OCI-LY1 (cell line): Measurements from ENCODE around the gene CT83.

Experiments used
- H2AFZ ChIP-seq: fragments of 200-600 bp; sonication (generic), shearing (Covaris generic); 2 replicates; pipeline ENCODE4 v1.6.0; 2014; ENCODE audit warnings: antibody characterized with exemption, mild to moderate bottlenecking, low read length
- H3F3A ChIP-seq: fragments of 200-600 bp; sonication (generic), shearing (Covaris generic); 2 replicates; pipeline ENCODE4 v1.6.0; 2014; ENCODE audit warnings: mild to moderate bottlenecking, antibody characterized with exemption, low read length, moderate library complexity; ENCODE audit not compliant: insufficient read depth
- H3K27ac ChIP-seq: fragments of 200-600 bp; sonication (generic); 2 replicates; pipeline ENCODE4 v1.5.1; 2014; ENCODE audit warnings: low read length, mixed run types, mild to moderate bottlenecking, low read depth; ENCODE audit not compliant: poor library complexity, severe bottlenecking
- H3K27me3 ChIP-seq: fragments of 200-600 bp; sonication (generic); 2 replicates; pipeline ENCODE4 v1.6.0; 2014; ENCODE audit warnings: antibody characterized with exemption, mild to moderate bottlenecking, low read length, moderate library complexity; ENCODE audit not compliant: insufficient read depth
- H3K36me3 ChIP-seq: fragments of 200-600 bp; sonication (generic); 2 replicates; pipeline ENCODE4 v1.6.1; 2014; ENCODE audit warnings: mild to moderate bottlenecking, antibody characterized with exemption, low read length, moderate library complexity, mixed read lengths; ENCODE audit not compliant: insufficient read depth
- H3K4me1 ChIP-seq: fragments of 200-600 bp; sonication (generic); 2 replicates; pipeline ENCODE4 v1.5.1; 2014; ENCODE audit warnings: mild to moderate bottlenecking, low read length, moderate library complexity; ENCODE audit not compliant: insufficient read depth, severe bottlenecking
- H3K4me2 ChIP-seq: fragments of 200-600 bp; sonication (generic), shearing (Covaris generic); 2 replicates; pipeline ENCODE4 v1.6.1; 2014; ENCODE audit warnings: low read length
- H3K4me3 ChIP-seq: fragments of 200-600 bp; sonication (generic); 2 replicates; pipeline ENCODE4 v1.5.1; 2014; ENCODE audit warnings: low read length, low read depth, mild to moderate bottlenecking, mixed read lengths; ENCODE audit not compliant: poor library complexity, severe bottlenecking
- H3K79me2 ChIP-seq: fragments of 200-600 bp; shearing (Covaris generic); 2 replicates; pipeline ENCODE4 v1.6.1; 2016; ENCODE audit warnings: mixed run types, low read length, mixed read lengths; ENCODE audit not compliant: insufficient read depth
- H3K9ac ChIP-seq: fragments of 200-600 bp; sonication (generic), shearing (Covaris generic); 2 replicates; pipeline ENCODE4 v1.6.1; 2014; ENCODE audit warnings: mild to moderate bottlenecking, low read length, mixed read lengths
- H3K9me2 ChIP-seq: fragments of 200-600 bp; sonication (generic), shearing (Covaris generic); 2 replicates; pipeline ENCODE4 v1.6.1; 2014; ENCODE audit warnings: low read depth, mild to moderate bottlenecking, low read length, mixed read lengths
- H3K9me3 ChIP-seq: fragments of 200-600 bp; shearing (Covaris generic); 2 replicates; pipeline ENCODE4 v1.6.1; 2014; ENCODE audit warnings: low read length, mixed read lengths
- H4K20me1 ChIP-seq: fragments of 200-600 bp; sonication (generic), shearing (Covaris generic); 2 replicates; pipeline ENCODE4 v1.6.0; 2016; ENCODE audit warnings: mild to moderate bottlenecking, low read length; ENCODE audit not compliant: insufficient read depth
- CTCF ChIP-seq: fragments of 200-600 bp; sonication (generic), shearing (Covaris generic); IDR thresholded peaks from 2 replicates; pipeline ENCODE4 v1.5.1; 2017; ENCODE audit warnings: mild to moderate bottlenecking, antibody characterized with exemption, low read length, moderate library complexity, mixed read lengths
- EZH2 ChIP-seq: fragments of 200-600 bp; sonication (generic), shearing (Covaris generic); IDR thresholded peaks from 2 replicates; pipeline ENCODE4 v1.8.0; 2017; ENCODE audit warnings: borderline replicate concordance, mixed run types, mild to moderate bottlenecking, antibody characterized with exemption, low read length, moderate library complexity, mixed read lengths

CT83 gene

DNA sequence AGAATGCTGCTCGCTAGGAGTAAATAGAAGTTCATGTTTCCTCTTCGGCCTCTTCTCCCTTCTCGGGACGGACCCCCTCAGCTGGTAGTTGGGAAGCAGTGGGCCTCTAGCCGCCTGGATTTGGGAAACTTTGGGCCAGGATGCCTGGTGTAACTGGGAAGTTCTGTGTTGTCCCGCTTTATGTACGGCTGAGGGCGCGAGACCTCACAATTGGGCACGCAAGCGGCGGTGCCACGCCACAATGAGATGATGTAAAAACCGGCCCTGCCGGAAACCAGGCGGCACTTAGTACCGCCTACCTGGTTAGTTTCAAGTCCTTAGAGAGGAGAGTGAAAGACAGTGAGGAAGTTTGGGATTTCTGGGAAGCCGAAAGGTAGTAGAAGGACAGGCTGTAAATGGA is at the start of gene CT83:
CT83 (minus strand) TSS at position 155 of the 400 bp plus-strand sequence; CDS start at position 35, 120 bp downstream.
- Histone ChIP-seq H3K79me2 (no peaks in the 10 kb centered on the region), H2AFZ (no peak within 1 kb of the TSS), H3K9me2 (no peaks in the 10 kb centered on the region), H3K36me3 (no peaks in the 10 kb centered on the region), H4K20me1 (no peaks in the 10 kb centered on the region), H3K27me3 (no peaks in the 10 kb centered on the region), H3K4me3 (no peak within 1 kb of the TSS), H3K9me3 (no peaks in the 10 kb centered on the region), H3K4me1 (no peaks in the 10 kb centered on the region), H3K9ac (no peak within 1 kb of the TSS), H3K4me2 (no peak within 1 kb of the TSS), H3K27ac (no peak within 1 kb of the TSS), H3F3A (no peaks in the 10 kb centered on the region)
- TF ChIP-seq CTCF = no peak
- no peak for TF ChIP-seq EZH2

DNA sequence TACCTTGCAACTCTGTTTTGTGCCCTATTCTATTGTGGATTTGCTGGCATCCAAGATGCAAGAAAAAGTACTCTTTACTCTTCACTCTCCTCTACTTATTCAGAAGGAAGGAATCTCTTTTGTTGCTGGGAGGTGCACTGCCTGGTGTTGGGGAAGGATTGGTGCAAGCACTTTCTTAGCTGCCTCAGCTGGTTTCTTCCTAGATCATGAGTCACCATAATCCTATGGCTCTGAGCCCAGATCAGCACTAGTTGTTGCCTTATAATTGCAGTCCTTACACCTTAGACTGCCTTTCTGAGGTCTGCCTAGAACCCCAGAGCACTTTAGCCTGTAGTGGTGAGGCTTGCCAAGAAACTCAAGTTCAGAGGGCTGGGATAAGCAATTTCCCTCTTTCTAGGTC is 37.0 kb upstream of the CT83 start:
- no peak overlapping the region for H3K9ac ChIP-seq
- no peaks in the 10 kb centered on the region for H3K36me3 ChIP-seq
- TF ChIP-seq CTCF (no peak), EZH2 (no peak)
- H3F3A ChIP-seq = no peaks in the 10 kb centered on the region
- no peak overlapping the region for H2AFZ ChIP-seq
- H3K9me2 ChIP-seq = no peaks in the 10 kb centered on the region
- H3K27me3 ChIP-seq = no peaks in the 10 kb centered on the region
- H4K20me1 ChIP-seq = no peaks in the 10 kb centered on the region
- no peak overlapping the region for H3K4me3 ChIP-seq
- H3K79me2 ChIP-seq = no peaks in the 10 kb centered on the region
- no peak overlapping the region for H3K4me2 ChIP-seq
- H3K9me3 ChIP-seq = no peaks in the 10 kb centered on the region
- H3K4me1 ChIP-seq = no peaks in the 10 kb centered on the region
- no peak overlapping the region for H3K27ac ChIP-seq

DNA sequence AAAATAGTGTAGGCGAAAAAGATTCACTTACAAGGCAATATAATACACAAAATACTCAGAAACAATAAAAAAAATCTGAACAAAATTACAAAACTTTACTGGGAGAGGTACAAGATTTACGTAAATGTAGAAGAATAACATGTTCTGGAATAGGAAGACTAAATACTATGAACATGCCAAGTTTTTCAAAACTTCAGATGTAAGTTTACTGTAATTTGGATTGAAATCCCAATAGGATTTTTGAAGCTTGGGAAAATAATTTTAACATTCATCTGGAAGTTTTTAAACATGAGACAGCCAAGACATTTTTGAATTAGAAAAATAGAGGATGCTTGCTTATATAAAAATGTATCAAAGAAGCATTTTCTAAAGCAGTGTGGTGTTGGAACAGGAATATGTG is 30.5 kb upstream of the CT83 start:
- Histone ChIP-seq H3K9ac (no peak overlapping the region), H3K27ac (no peak overlapping the region), H3K4me3 (no peak overlapping the region), H3F3A (no peaks in the 10 kb centered on the region), H3K27me3 (no peaks in the 10 kb centered on the region), H3K9me2 (no peaks in the 10 kb centered on the region), H3K4me1 (no peaks in the 10 kb centered on the region), H4K20me1 (no peaks in the 10 kb centered on the region), H2AFZ (no peak overlapping the region), H3K9me3 (no peaks in the 10 kb centered on the region), H3K36me3 (no peaks in the 10 kb centered on the region), H3K4me2 (no peak overlapping the region), H3K79me2 (no peaks in the 10 kb centered on the region)
- TF ChIP-seq CTCF (no peak), EZH2 (no peak)
